K562 (cell line): ENCODE results near the gene SCARF2.
A peak's percentile ranks its signal among the peaks of the same experiment; 100 is the strongest.
"Not testable (repeated sequence)": the region's sequence is repeated elsewhere in the genome, so short reads cannot be mapped to it uniquely, and the experiment has no call there.

Source experiments
- ARHGAP35 ChIP-seq: fragments of 450-650 bp; IDR thresholded peaks from 2 replicates; pipeline ENCODE4 v1.6.1; 2018; ENCODE audit not compliant: partially characterized antibody
- CTCF ChIP-seq, 3 experiments: IDR thresholded peaks in 2 of 3; conservative IDR thresholded peaks in 1 of 3; 2 replicates each; pipeline ENCODE4 v1.5.1; 2011 to 2012; ENCODE audit warnings: low read length in 3 of 3, mild to moderate bottlenecking in 3 of 3, control low read depth in 2 of 3, improper control_type of control experiment in 1 of 3, inconsistent platforms in 1 of 3, low read depth in 1 of 3, mixed read lengths in 1 of 3, moderate library complexity in 1 of 3; ENCODE audit not compliant: insufficient read depth in 2 of 3
- NRF1 ChIP-seq, 2 experiments: fragments of 450-650 bp; IDR thresholded peaks in 1 of 2; conservative IDR thresholded peaks in 1 of 2; 2 replicates each; pipeline ENCODE4 v1.6.1; 2014; ENCODE audit warnings: mild to moderate bottlenecking in 2 of 2
- ZNF143 ChIP-seq: sonication (generic); formaldehyde crosslinking; IDR thresholded peaks from 2 replicates; pipeline ENCODE4 v1.9.0; 2022; ENCODE audit warnings: mild to moderate bottlenecking, missing genetic modification reagents
- TF ChIP-seq, protein P1 (sequence below): fragments of 150-350 bp; IDR thresholded peaks from 2 replicates; pipeline ENCODE4 v1.6.1; 2014; ENCODE audit warnings: low read depth, mild to moderate bottlenecking, low read length, borderline replicate concordance
- TF ChIP-seq, protein P2 (sequence below): fragments of 250-450 bp; sonication (Bioruptor Pico); IDR thresholded peaks from 2 replicates; pipeline ENCODE4 v1.5.1; 2021; ENCODE audit warnings: mild to moderate bottlenecking
- TF ChIP-seq, protein P3 (sequence below): fragments of 250-450 bp; sonication (Bioruptor Pico); IDR thresholded peaks from 2 replicates; pipeline ENCODE4 v1.5.0; 2020; ENCODE audit warnings: mild to moderate bottlenecking, borderline replicate concordance

- TF ChIP-seq, protein P1, sequence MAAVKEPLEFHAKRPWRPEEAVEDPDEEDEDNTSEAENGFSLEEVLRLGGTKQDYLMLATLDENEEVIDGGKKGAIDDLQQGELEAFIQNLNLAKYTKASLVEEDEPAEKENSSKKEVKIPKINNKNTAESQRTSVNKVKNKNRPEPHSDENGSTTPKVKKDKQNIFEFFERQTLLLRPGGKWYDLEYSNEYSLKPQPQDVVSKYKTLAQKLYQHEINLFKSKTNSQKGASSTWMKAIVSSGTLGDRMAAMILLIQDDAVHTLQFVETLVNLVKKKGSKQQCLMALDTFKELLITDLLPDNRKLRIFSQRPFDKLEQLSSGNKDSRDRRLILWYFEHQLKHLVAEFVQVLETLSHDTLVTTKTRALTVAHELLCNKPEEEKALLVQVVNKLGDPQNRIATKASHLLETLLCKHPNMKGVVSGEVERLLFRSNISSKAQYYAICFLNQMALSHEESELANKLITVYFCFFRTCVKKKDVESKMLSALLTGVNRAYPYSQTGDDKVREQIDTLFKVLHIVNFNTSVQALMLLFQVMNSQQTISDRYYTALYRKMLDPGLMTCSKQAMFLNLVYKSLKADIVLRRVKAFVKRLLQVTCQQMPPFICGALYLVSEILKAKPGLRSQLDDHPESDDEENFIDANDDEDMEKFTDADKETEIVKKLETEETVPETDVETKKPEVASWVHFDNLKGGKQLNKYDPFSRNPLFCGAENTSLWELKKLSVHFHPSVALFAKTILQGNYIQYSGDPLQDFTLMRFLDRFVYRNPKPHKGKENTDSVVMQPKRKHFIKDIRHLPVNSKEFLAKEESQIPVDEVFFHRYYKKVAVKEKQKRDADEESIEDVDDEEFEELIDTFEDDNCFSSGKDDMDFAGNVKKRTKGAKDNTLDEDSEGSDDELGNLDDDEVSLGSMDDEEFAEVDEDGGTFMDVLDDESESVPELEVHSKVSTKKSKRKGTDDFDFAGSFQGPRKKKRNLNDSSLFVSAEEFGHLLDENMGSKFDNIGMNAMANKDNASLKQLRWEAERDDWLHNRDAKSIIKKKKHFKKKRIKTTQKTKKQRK, result not testable (repeated sequence)
- not testable (repeated sequence) for TF ChIP-seq NRF1 (conservative IDR thresholded peaks at IDR 0.05 in 1 of 2, IDR thresholded peaks at IDR 0.05 in 1 of 2); ARHGAP35
- TF ChIP-seq ZNF143 (CRISPR knock-in tag), result 0 out of 2 replicates have a peak, but pooled peaks have one; percentile 43
- TF ChIP-seq, protein P2, sequence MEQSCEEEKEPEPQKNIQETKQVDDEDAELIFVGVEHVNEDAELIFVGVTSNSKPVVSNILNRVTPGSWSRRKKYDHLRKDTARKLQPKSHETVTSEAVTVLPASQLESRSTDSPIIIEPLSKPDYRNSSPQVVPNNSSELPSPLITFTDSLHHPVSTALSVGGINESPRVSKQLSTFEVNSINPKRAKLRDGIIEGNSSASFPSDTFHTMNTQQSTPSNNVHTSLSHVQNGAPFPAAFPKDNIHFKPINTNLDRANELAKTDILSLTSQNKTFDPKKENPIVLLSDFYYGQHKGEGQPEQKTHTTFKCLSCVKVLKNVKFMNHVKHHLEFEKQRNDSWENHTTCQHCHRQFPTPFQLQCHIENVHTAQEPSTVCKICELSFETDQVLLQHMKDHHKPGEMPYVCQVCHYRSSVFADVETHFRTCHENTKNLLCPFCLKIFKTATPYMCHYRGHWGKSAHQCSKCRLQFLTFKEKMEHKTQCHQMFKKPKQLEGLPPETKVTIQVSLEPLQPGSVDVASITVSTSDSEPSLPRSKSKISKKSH (CRISPR knock-in tag), result not testable (repeated sequence)
- TF ChIP-seq, protein P3, sequence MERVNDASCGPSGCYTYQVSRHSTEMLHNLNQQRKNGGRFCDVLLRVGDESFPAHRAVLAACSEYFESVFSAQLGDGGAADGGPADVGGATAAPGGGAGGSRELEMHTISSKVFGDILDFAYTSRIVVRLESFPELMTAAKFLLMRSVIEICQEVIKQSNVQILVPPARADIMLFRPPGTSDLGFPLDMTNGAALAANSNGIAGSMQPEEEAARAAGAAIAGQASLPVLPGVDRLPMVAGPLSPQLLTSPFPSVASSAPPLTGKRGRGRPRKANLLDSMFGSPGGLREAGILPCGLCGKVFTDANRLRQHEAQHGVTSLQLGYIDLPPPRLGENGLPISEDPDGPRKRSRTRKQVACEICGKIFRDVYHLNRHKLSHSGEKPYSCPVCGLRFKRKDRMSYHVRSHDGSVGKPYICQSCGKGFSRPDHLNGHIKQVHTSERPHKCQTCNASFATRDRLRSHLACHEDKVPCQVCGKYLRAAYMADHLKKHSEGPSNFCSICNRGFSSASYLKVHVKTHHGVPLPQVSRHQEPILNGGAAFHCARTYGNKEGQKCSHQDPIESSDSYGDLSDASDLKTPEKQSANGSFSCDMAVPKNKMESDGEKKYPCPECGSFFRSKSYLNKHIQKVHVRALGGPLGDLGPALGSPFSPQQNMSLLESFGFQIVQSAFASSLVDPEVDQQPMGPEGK (CRISPR knock-in tag), result not testable (repeated sequence)
- 0 out of 6 replicates have a peak, but pooled peaks of 1 of the 3 experiments have one; percentile 3 for TF ChIP-seq CTCF (IDR thresholded peaks at IDR 0.05 in 2 of 3, conservative IDR thresholded peaks at IDR 0.05 in 1 of 3; ENCODE audit: insufficient read depth in 2 of 3, low read depth in 1 of 3, low read length in 3 of 3)
These were observed 45.5 kb upstream of the SCARF2 start for GRCh38 chr22:20483143-20483506.
